ENCODE data around the gene STEAP1B.
"Not testable (repeated sequence)": the region's sequence is repeated elsewhere in the genome, so short reads cannot be mapped to it uniquely, and the experiment has no call there.

The STEAP1B gene

DNA sequence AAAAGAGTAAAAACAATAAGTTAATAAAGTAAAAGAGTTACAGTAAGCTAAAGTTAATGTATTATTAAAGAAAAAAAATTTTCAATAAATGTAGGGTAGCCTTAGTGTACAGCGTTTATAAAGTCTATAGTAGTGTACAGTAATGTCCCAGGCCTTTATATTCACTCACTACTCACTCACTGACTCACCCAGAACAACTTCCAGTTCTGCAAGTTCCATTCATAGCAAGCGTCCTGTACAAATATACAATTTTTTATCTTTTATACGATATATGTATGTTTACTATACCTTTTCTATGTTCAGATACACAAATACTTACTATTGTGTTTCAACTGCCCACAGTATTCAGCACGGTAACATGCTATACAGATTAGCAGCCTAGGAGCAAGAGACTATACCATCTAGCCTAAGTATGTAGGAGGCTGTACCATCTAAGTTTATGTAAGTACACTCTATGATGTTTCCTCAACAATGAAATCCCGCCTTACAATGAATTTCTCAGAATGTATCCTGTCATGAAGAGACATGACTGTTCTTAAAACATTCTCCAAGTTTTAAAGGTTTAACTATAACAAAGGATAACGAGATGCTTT, 3.6 kb downstream of the STEAP1B start:
- DNase-seq: not testable (repeated sequence)

DNA sequence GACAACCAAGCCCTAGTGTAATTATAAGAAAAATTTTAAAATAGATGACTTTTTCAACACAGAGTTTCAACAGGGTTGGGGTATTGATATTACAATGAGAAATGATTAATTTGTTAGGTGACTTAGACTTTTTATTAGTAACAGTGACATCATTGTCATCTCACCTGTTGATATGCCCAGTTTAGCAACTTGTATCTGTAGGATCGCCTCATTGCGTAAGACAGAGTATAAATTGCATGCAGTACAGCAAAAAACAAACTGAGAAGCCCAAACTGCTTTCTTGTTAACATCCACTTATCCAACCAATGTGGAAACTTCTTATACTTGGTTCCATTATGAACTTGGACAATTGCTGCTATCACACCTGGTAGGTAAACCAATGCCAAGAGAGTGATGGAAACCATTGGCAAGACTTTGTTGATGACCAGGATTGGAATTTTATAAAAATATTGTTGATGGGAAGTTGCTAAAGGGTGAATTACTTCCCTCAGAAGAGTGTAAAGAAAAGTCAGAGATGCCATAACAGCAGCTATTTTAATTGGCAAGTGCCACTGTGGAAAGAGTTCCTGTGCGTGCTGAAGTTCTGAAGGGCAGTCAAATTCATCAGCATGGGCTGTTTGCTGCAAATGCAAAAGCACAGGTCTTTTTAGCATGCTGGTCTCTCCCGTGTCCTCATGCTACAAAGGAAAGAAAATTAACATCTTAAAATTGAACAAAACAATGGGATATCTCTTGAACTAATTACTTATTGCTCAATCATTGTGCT, 6.6 kb downstream of the STEAP1B start:
- not testable (repeated sequence) for DNase-seq

DNA sequence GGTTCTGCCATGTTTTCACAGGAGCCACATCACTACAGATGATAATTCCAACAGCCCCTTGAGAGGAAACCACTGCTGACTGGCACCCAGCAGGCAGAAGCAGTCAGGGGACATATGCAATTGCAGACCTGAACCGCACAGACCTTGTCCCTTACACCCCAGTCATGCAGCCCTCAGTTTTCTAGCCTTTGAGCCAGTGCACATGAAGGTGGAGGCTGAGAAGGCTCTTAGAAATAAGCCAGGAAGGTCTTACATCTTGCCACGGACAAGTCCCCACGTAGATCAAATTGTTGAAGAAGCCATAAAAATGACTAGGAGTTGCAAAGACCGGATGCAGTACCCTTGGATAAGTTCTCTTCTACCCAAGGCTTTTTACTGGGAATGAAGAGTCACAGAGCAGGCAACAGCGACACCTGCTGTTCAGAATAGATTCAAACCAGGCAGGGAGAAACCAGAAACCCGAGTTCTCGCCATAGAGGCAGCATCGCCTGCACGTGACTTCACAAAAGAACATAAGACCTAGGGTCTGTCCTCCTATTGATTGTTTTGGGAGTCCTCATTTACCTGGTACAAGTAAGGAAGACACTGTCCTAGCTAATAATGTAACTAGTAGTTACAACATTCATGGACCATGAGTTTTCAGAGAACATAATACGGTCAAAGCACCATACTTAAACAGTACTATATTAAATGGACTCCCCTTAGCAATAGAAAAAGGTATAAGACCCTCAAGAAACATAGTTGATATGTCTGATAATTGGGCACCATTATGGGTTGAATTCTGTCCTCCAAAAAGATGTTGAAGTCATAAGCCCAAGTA, 11.1 kb downstream of the STEAP1B start:
- DNase-seq: peak; percentile 57

DNA sequence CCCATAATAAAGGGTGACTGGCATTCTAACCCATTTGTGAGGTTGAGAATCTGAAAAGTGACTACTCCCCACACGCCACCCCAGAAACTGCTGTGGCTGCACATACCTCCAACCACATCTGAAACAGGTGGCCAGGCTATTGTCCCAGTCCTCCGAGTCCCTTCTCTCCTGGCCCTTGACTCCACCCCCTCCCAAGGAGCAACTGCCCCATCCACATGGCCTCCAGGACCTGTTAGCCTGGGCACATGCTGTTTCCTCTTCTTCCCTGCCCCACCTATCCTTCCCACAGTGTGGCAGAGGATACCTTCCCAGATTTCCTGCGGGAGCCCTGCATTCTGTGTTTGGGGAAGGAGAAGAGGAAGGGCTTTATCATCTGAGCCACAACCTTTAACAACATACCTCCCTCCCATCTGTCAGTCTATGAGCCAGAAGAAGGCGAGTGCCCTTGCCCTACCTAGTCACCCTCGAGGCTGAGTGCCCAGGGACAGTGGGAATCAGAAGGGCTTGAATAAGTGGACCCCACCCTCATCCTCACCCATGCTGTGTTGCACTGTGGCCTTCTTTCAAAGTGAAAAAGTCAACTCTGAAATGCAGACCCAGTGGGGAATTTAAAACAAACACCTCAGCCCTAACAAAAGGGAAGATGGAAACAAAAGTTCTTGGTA, 11.9 kb downstream of the STEAP1B start:
- DNase-seq: no peak

DNA sequence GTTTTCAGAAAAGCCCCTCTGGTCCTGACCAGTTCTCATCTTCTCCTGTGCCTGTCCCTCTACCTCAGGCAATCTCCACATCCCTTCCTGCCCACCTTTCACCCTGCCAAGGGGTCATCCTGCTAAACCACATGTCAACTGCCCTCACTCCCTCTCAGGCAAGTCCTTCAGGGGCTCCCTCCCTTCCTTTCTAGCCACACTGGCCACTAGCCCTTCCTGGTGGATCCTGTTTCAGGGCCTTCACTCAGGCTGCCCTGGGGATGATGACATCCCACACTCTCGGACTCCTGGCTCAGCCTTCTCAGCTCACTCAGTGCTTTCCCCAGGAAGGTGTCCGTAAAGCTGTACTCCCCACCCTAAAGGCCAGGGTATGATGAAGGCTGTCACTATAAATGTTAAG, 13.4 kb downstream of the STEAP1B start:
- DNase-seq: no peak

DNA sequence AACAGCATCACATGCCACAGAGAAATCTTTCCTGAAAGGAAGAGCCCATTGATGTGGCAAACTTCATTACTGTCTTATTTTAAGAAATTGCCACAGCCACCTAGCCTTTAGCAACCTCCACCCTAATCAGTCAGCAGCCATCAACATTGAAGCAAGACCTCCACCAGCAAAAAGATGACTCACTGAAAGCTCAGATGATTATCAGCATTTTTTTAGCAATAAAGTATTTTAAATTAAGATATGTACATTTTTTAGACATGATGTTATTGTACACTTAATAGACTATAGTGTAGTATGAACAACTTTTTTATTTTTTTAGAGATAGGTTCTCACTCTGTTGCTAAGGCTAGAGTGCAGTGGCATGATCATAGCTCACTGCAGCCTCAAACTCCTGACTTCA, 14.8 kb downstream of the STEAP1B start:
- no peak for DNase-seq

DNA sequence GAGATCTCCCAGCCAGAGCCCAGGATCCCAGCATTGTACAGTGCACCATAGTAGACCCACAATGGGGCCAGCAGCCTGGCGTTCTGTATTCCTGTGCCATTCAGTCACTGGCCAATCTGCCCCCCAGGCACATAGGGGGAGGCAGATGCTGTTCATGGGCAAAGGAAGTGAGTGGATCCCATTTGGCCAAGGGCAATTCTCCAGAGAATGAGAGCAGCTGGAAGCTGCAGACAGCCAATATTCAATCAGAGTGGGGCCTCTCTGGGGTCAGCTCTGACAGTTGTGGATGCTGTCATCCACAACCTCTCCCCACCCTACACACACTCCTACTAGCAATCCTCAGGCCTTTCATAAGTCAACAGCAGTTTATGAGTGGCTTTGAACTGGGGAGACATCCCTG, 17.5 kb downstream of the STEAP1B start:
- no peak for DNase-seq

DNA sequence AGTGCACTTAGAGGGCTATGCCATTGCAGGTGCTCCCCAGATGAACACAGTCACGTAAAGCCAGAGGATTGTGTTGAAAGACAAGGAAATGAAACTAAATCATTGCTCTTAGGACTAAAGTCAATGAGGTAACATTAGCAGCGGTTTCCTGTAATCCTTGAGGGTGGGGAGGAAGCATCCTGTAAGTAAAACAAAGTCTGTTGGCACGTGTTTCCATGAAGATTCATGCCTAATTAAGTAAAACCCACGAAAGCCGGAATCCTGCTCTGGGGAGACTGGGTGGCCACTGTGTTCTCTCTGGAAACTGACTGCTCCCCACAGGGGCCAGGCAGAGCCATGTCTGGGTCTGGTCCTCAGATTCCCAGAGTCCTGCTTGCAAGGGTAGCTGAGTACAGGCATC, 18.3 kb downstream of the STEAP1B start:
- DNase-seq: no peak

DNA sequence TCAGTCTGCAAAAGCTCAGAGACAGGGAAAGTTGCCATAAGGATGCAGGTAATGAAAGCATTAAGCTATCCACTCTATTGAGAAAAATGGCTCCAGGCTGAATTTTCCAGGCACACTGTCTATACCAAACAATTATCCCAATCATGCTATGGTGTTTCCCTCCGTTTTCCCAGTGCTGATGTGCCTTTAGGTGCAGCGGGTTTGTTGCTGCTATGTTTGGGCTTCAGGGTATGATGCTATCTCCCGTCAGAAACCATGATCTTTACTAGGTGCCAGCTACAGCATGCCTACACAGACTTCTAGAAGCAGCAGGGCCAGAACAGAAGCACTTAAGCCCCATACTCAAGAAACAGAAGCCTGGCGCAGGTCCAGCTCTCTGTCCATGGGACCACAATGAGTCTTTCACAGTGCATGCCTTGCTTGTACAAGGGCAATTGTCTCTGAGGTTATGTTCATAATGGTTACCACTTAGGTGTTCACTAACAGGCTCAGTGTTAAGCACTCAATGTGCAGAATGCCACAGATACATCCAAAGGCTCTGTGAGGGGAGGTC, 19.4 kb downstream of the STEAP1B start:
- no peak for DNase-seq

DNA sequence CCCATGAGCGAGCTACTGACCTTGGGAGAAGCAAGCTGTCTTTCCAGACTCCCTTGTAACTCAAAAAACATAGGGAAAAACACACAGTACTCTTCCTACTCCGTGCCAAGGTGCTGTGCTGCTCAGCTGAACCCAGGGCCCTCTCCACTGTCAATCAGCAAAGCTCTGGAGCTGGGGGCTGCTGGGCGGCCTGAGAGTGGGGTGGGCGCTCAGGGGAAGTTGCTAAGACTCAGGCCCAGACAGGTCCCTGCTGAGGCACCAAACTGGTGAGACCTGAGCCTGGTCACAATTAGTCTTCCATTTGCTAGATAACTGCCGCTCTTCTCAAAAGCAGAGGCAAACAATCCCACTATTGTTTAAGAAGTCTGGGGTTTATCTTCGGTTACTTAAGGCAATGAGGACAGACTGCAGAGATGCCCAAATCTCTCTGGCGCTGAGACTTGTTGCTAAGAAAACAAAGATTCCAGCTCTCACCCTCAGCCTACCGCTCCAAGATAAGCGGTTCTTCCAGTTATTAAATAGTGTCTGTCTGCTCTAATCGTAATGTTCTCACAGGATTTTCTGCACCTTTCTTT, 22.0 kb downstream of the STEAP1B start:
- DNase-seq: no peak

DNA sequence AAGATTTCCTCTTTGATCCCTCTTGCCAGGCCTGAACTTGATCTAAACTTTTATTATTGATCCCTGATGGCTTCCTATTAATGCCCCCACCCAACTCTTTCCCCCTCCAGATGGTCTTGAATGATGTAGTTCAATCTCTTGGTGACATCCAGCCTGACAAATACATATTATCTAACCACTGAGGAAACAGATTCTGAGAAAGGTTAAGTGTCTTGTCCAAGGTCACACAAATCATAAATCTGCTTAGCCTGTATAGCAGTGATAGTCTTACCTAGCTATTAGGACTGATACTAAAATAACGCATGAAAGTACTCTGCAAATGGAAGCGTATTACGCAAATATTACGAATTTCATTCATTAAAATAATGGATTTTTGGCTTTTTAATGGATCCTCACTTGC, 22.7 kb downstream of the STEAP1B start:
- no peak for DNase-seq

DNA sequence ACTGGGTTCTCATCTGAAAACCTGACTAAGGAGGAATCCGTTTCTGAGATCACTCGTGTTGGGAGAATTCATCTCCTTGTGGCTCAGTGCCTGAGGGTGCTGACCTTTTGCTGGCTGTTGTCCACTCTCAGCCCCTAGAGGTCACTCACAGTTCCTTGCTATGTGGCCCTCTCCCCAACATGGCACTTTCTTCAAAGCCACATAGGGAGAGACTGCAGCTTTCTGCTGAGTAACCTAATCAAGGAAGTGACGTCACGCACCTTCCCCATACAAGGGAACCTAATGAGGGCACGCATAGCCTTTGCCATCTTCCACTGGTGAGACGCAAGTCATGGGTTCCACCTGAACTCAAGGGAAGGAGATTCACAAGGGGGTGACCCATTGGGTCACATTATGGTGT, 23.2 kb downstream of the STEAP1B start:
- no peak for DNase-seq

DNA sequence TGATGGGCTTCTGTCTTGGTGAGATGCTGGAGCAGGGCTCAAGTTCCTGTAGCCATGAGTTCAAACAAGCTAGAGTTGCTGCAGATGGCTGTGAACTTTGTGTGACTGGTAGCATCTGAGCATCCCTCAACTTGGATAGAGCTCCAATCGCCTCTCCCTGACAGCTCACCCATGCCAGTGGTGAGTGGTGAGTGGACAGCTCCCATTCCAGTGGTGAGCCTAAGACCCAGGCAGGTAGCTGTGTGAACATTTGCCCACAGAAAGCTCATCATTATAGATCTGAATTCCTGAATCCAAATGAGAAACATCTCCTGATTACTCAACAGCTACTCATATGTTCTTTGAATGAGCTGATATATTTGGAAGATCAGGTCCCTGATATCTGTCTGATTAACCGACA, 25.3 kb downstream of the STEAP1B start:
- DNase-seq: no peak

DNA sequence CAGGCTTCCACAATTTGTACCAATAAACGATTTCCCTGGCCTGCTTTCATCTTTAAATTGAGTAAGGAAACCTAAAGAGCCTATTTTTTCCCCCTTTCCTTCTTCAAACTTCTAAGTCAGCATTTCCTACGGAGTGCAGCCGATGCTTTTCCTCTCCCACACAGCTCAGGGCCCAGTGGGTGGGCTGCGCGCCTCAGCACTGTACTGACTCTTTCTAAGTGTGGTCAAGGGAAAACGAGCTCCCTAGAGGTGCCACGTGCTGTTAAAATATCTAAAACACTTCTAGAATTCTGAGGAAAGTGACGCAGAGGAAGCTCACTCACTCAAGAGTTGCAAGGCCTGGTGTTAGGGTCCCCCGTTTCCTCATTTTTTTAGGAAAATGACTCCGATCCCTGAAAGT, 29.0 kb downstream of the STEAP1B start:
- DNase-seq: no peak

DNA sequence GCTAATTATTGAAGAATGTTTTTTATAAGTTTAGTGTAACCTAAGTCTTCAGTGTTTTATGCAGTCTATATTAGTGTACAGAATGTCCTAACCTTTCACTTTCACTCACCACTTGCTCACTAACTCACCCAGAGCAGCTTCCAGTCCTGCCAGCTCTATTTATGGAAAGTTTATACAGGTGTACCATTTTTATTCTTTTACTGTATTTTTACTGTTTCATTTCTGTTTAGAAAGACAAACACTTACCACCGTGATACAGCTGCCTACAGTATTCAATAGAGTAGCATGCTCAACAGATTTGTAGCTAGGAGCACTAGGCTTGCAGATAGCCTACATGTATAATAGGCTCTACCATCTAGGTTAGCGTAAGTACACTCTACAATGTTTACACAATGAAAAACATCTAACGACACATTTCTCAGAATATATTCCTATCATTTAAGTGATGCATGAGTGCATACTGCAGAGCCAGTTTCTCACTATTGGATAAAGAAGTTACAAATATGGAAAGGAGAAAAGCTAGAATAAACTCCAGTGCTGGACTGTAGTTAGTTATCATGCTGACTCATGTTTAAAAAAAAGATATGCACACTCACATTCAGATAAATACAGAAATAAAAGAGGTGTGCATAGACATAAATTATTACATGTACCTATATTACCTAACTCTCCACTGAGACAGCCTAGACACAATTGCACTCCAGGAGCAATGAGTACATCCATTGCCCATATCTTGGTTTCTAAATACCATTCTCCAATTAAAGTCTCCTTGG, 30.4 kb downstream of the STEAP1B start:
- no peak for DNase-seq

DNA sequence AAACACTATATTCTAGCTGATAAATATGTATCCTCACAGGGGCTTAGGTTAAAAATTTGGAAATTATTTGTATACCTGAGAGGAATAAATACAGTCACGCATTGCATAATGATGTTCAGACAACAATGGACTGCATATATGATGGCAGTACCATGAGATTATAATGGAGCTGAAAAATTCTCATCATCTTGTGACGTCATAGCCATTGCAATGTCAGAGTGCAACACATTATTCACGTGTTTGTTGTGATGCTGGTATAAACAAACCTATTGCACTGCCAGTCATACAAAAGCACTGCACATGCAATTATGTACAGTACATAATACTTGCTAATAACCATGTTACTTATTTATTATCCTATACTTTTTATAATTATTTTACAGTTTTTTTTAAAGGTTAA, 31.4 kb downstream of the STEAP1B start:
- DNase-seq: no peak

DNA sequence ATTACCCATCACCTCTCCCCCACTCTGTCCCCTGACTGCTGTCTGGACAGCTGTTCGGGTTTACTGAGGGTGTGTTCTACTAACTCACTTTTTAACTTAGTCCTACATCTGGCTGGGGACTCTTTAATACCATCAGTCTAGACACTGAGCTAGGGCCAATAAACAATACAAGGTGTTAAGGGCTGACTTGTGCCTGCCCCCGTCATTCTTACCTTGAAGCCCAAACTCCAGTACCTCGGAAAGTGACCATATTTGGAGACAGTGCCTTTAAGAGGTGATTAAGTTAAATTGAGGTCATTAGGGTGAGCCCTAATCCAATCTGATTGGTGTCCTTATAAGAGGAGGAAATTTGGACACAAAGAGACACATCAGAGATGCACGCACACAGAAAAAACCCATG, 35.7 kb downstream of the STEAP1B start:
- DNase-seq: no peak

DNA sequence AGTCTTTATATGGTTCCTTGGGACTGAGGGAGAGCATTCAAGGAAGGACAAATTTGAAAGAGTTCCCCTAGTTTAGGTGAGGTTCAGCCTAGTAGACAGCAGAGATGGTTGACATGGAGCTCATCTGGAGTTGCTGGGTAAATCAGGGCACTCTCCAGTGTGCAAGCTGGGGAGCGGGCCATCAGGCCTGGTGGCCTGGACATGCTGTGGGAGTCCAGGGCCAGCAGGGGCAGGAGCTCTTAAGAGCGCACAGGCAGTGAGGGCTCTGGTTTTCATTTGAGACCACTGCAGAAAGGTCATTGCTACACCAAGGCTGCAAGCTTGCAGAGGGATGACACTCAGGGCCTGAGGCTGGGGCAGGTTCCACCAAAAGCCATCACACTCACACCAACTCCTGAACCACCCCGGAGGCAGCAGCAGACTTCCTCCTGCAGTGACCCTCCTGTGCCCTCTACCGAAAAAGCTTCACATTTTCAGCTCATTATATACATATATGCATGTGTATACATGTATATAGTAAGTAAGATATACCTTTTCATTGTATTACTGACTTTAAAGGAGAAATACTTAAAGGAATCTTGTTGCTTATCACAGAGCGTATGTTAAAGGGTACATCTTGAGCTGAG, 39.5 kb downstream of the STEAP1B start:
- DNase-seq: no peak

DNA sequence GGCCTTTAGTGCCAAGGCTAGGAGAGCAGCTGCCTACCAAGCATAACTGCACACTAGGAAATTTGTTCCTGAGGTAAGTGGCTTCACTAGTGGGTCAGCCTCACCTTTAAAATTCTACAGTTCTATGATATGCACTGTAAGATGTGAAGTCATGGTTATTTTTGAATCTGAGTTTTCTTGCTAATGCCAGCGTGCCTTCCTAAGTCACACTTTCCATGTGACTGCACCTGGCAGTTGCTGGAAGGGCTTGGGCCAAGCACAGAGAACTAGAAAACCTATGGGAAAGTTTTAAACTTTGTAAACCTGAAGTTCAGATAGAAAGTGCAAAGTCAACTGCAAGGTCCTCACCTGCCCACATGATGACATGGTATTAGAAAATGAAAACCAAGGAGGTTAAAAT, 42.5 kb downstream of the STEAP1B start:
- no peak for DNase-seq

DNA sequence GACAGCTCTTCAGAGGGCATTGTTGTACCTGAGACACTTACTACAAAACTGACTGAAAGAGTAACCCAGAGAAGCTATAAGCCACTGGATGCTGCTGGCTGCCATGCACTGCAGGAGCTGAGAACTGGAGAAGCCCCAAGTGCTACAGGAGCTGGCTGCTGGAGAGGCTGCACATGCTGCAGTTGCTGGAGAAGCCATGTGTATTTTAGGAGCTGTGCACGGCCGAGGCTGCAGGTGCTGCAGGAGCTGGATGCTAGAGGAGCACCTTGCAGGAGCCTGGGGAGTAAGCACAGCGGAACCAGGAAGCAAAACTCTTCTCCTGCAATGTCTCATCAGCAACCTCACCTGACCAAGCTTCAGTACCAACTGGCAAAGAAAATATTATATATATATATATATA, 45.5 kb downstream of the STEAP1B start:
- no peak for DNase-seq

DNA sequence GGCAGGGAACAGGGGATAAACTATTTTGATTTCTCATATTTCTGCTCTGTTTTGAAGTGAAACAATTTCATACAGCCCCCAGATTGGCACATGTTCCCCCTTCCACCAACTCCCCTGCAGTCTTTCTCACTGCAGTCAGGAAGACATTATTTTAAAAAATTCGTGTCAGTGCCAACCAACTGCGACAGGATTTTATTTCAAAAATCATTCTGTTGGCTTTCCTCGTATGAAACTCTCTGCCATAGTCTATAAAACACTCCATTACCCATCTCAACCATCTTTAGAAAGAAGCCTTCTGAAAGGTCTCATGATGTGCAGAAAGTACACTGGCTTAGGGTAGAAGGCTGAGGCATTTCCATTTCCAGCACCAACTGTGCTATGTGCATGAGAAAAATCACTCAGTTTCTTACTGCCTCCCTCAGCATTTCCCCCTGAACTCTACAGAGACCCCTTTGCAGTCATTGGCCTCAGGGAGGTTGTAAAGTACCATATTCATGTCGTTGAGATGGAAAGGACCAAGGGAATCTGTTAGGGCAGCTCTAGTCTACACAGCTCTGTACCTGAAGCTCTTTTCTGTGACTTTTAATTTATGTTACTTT, 46.9 kb downstream of the STEAP1B start:
- no peak for DNase-seq
